GM19099 (cell line): ENCODE measurements around the gene COL3A1.

Source experiments
- POLR2A ChIP-seq: IDR thresholded peaks from 3 replicates; pipeline ENCODE4 v1.6.1; 2011; ENCODE audit warnings: low read depth; ENCODE audit not compliant: insufficient read length; ENCODE audit errors: extremely low read depth

COL3A1 gene

GRCh38 chr2:188997263-188997662, 23.1 kb downstream of the COL3A1 start:
- TF ChIP-seq POLR2A: no peak

- TF ChIP-seq POLR2A: no peak
Measured at GRCh38 chr2:189000221-189000620, 26.0 kb downstream of the COL3A1 start.

GRCh38 chr2:189002079-189002478, 27.9 kb downstream of the COL3A1 start:
- TF ChIP-seq POLR2A: no peak

- no peak for TF ChIP-seq POLR2A
Measured at GRCh38 chr2:189008555-189009262, 34.5 kb downstream of the COL3A1 start.

- TF ChIP-seq POLR2A: no peak
Measured at GRCh38 chr2:189010536-189010935, 36.4 kb downstream of the COL3A1 start.

GRCh38 chr2:189012351-189012750, 38.2 kb downstream of the COL3A1 start:
- no peak for TF ChIP-seq POLR2A

- TF ChIP-seq POLR2A: no peak
Measured at GRCh38 chr2:189013031-189013430, 38.9 kb downstream of the COL3A1 start.

GRCh38 chr2:189013671-189014448, 39.7 kb downstream of the COL3A1 start:
- TF ChIP-seq POLR2A: no peak

- no peak for TF ChIP-seq POLR2A
Measured at GRCh38 chr2:189014449-189015138, 40.4 kb downstream of the COL3A1 start.

GRCh38 chr2:189015359-189015758, 41.2 kb downstream of the COL3A1 start:
- no peak for TF ChIP-seq POLR2A

GRCh38 chr2:189016311-189016861, 42.2 kb downstream of the COL3A1 start:
- TF ChIP-seq POLR2A: no peak

- no peak for TF ChIP-seq POLR2A
Measured at GRCh38 chr2:189018631-189019030, 44.5 kb downstream of the COL3A1 start.

GRCh38 chr2:189020179-189020578, 46.0 kb downstream of the COL3A1 start:
- TF ChIP-seq POLR2A: no peak

- no peak for TF ChIP-seq POLR2A
Measured at GRCh38 chr2:189022053-189022481, 47.9 kb downstream of the COL3A1 start.

GRCh38 chr2:189022492-189022891, 48.3 kb downstream of the COL3A1 start:
- TF ChIP-seq POLR2A: no peak

GRCh38 chr2:189024901-189025618, 50.9 kb downstream of the COL3A1 start:
- no peak for TF ChIP-seq POLR2A

GRCh38 chr2:189037518-189037917, 63.3 kb downstream of the COL3A1 start:
- no peak for TF ChIP-seq POLR2A
